ENCODE data around the gene MVD. TPM values are rescaled to one million over a fixed set of nuclear protein-coding genes. Genes with fewer than 3 reads are reported as not detected.

MVD gene
- polyA plus RNA-seq, 1 donor (not counting 4 experiments of a cell fraction or from before 2014, with no cell fraction given): 59.6 TPM

DNA sequence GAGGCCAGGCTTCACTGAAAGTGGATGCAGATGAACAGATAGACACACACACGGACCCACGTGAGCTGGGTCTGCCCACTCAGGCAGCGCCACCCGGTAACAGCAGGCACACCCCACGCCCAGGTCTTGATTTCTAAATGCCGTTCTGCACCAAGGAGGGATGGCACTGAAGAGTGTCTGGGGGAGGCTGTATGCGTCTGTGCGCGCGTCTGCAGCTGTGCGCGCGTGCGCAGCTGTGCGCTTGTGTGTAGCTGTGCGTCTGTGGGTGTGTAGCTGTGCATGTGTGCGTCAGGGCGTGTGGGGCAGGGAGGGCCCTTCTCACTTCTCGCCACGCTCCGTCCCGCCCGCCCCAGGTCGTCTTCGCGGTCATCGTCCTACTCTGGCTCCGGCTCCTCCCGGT lies 40.0 kb downstream of the MVD start:
- H3K9me1 ChIP-seq (ENCODE audit: control insufficient read depth, extremely low read depth, insufficient read depth, low read length): no peaks in the 10 kb centered on the region

GRCh38 chr16:88622125-88622524 lies 40.8 kb downstream of the MVD start:
- FAIRE-seq (no peak), DNase-seq (ENCODE audit: low read depth, low spot score) (no peak)
- H3K36me3 ChIP-seq (ENCODE audit: control insufficient read depth in 2 of 2, extremely low read depth in 1 of 2, insufficient read depth in 2 of 2, low read length in 2 of 2): peaks cover 32 to 34% of the 10 kb centered on the region in 2 experiments
- dilution Hi-C loops (cut with MboI; ENCODE audit: extremely low pct_ligation_motif_present, low sequenced_read_pairs): no loop called here
- H3K4me3 ChIP-seq (ENCODE audit: control insufficient read depth in 2 of 3, extremely low read depth in 1 of 3, insufficient read depth in 2 of 3, low read depth in 1 of 3, low read length in 3 of 3): no peak overlapping the region
- H3K27ac ChIP-seq (ENCODE audit: control insufficient read depth, insufficient read depth, low read length): no peak overlapping the region
- H2AFZ ChIP-seq (ENCODE audit: control insufficient read depth, low read length): no peak overlapping the region
- H3K27me3 ChIP-seq (ENCODE audit: control insufficient read depth, extremely low read depth, insufficient read depth, low read length): no peaks in the 10 kb centered on the region
- peaks cover 3% of the 10 kb centered on the region for H3K79me2 ChIP-seq (ENCODE audit: control insufficient read depth, insufficient read depth, low read length)
- H3K9me1 ChIP-seq (ENCODE audit: control insufficient read depth, extremely low read depth, insufficient read depth, low read length): no peaks in the 10 kb centered on the region
- no peaks in the 10 kb centered on the region for H3K4me1 ChIP-seq (ENCODE audit: control insufficient read depth, extremely low read depth, insufficient read depth, low read length)
- H3K9me3 ChIP-seq (ENCODE audit: control insufficient read depth, low read depth, low read length): no peaks in the 10 kb centered on the region
- no peak overlapping the region for H3K4me2 ChIP-seq (ENCODE audit: control insufficient read depth, extremely low read depth, insufficient read depth, low read depth, low read length)
- no peak overlapping the region for H3K9ac ChIP-seq (ENCODE audit: control insufficient read depth, extremely low read depth, insufficient read depth, low read length)
- H4K20me1 ChIP-seq (ENCODE audit: control insufficient read depth, extremely low read depth, insufficient read depth, low read length): peaks cover 4% of the 10 kb centered on the region
- no peak for TF ChIP-seq EZH2 (IDR thresholded peaks at IDR 0.05; ENCODE audit: low read length)
- TF ChIP-seq, protein P1, sequence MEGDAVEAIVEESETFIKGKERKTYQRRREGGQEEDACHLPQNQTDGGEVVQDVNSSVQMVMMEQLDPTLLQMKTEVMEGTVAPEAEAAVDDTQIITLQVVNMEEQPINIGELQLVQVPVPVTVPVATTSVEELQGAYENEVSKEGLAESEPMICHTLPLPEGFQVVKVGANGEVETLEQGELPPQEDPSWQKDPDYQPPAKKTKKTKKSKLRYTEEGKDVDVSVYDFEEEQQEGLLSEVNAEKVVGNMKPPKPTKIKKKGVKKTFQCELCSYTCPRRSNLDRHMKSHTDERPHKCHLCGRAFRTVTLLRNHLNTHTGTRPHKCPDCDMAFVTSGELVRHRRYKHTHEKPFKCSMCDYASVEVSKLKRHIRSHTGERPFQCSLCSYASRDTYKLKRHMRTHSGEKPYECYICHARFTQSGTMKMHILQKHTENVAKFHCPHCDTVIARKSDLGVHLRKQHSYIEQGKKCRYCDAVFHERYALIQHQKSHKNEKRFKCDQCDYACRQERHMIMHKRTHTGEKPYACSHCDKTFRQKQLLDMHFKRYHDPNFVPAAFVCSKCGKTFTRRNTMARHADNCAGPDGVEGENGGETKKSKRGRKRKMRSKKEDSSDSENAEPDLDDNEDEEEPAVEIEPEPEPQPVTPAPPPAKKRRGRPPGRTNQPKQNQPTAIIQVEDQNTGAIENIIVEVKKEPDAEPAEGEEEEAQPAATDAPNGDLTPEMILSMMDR (optimal IDR thresholded peaks at IDR 0.05 in 1 of 3, IDR thresholded peaks at IDR 0.05 in 1 of 3, conservative IDR thresholded peaks at IDR 0.05 in 1 of 3; ENCODE audit: extremely low read depth in 1 of 3, insufficient read depth in 2 of 3, low read length in 3 of 3): no peak

More for the DNA sequence above, 40.0 kb downstream of the MVD start:
- DNase-seq (ENCODE audit: low read depth, low spot score) (no peak), FAIRE-seq (no peak)
- Histone ChIP-seq H3K36me3 (ENCODE audit: control insufficient read depth in 2 of 2, extremely low read depth in 1 of 2, insufficient read depth in 2 of 2, low read length in 2 of 2) (peaks cover 36 to 38% of the 10 kb centered on the region in 2 experiments), H3K4me2 (ENCODE audit: control insufficient read depth, extremely low read depth, insufficient read depth, low read depth, low read length) (no peak overlapping the region), H4K20me1 (ENCODE audit: control insufficient read depth, extremely low read depth, insufficient read depth, low read length) (peaks cover 4% of the 10 kb centered on the region), H3K79me2 (ENCODE audit: control insufficient read depth, insufficient read depth, low read length) (peaks cover 3% of the 10 kb centered on the region), H3K4me1 (ENCODE audit: control insufficient read depth, extremely low read depth, insufficient read depth, low read length) (no peaks in the 10 kb centered on the region), H3K4me3 (ENCODE audit: control insufficient read depth in 2 of 3, extremely low read depth in 1 of 3, insufficient read depth in 2 of 3, low read depth in 1 of 3, low read length in 3 of 3) (no peak overlapping the region), H3K27me3 (ENCODE audit: control insufficient read depth, extremely low read depth, insufficient read depth, low read length) (no peaks in the 10 kb centered on the region), H3K27ac (ENCODE audit: control insufficient read depth, insufficient read depth, low read length) (no peak overlapping the region), H2AFZ (ENCODE audit: control insufficient read depth, low read length) (no peak overlapping the region), H3K9me3 (ENCODE audit: control insufficient read depth, low read depth, low read length) (no peaks in the 10 kb centered on the region), H3K9ac (ENCODE audit: control insufficient read depth, extremely low read depth, insufficient read depth, low read length) (no peak overlapping the region)
- TF ChIP-seq, protein P1 (optimal IDR thresholded peaks at IDR 0.05 in 1 of 3, IDR thresholded peaks at IDR 0.05 in 1 of 3, conservative IDR thresholded peaks at IDR 0.05 in 1 of 3; ENCODE audit: extremely low read depth in 1 of 3, insufficient read depth in 2 of 3, low read length in 3 of 3): no peak
- TF ChIP-seq EZH2 (IDR thresholded peaks at IDR 0.05; ENCODE audit: low read length): no peak
- dilution Hi-C loops (cut with MboI; ENCODE audit: extremely low pct_ligation_motif_present, low sequenced_read_pairs): no loop called here
